ENCODE data around the gene PGBD5.

The PGBD5 gene

DNA sequence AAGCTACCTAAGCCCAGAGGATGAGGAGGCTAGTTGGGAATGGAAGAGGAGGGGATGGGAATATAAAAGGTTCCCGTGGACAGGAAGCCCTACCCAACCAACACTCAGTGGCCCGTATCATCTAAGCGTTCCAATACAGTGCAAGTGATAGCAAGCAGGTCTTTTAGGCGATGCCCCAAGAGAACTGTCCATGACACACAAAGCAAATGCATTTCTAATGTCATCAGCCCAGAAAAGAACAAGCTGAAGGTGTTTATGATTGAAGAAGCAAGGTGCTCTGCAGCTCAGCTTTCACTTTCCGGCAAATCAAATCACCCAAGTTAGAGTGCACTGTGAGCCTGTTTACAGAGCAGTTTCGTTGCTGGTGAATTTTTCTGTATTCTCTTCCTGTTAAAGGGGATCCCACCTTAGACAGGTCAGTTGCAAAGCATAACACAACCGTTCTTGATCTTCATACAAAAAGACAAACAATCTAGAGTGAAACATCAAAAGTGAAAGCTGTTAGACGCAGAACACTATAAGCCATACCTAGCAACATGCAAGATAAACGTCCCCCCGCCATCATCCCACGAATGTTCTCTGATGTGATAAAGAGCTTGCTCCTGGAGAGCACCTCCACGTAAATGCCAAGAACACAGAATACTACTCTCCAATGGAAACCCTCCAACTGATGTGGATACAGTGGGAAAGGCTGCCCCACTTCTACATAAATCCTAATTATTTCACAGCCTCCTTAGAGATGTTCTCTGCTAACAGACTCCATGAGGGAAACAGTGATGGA, 54.0 kb downstream of the PGBD5 start:
- DNase-seq, result no peak

DNA sequence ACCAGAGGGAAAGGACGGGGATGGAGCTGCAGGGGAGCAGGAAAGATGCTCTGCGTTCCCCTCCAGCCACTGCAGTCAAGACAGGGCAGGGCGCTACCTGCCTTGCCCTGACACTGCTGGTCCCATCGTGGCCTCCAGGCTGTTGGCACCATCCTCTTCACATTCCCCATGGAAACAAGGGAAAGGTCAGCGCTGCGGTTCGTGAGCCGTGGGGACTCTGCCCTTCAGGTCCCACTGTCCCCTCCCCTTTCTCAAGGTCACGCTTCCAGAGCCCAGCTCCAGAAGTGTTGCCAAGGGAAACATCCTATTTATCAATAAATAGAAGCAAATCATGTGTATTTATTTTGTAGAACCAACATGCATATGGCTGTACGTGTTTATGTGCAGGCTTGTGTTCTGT, 56.0 kb downstream of the PGBD5 start:
- DNase-seq, result no peak

DNA sequence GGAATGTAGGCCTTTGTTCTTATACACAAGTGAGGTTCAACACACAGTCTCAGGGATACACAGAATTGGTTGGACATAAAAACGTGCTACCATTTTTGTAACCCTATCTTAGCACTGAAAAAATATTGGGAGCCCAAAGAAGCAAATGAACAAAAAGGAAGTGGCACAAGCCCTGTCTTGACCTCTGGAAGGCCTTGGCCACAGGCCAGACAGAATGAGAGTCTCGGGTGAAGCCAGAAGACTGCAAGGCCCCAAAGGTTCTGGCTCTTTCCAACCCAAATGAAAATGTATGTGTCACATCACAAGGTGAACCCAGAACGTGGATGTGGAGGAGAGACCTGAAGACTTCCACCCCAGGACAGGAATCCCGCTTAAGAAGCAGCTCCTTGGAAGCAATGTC, 57.3 kb downstream of the PGBD5 start:
- no peak for DNase-seq

DNA sequence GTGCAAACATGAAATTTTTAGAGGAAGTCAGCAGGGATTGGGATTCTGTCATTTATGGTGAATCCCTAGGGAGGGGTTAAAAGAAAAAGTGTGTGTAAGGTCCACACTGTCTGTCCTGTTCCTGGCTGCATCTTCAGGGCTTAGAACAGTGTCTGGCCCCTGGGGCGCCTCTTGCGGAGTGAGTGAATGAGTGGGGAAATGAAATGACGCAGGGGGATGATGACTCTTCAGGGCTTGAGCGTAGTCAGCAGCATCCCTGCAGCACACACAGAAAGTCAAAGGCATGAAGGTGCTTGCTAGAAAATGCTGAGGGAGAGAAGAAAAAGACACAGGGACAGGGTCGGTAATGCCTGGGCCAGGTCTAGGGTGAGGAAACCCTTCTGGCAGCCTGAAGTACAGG, 57.8 kb downstream of the PGBD5 start:
- DNase-seq, result no peak

DNA sequence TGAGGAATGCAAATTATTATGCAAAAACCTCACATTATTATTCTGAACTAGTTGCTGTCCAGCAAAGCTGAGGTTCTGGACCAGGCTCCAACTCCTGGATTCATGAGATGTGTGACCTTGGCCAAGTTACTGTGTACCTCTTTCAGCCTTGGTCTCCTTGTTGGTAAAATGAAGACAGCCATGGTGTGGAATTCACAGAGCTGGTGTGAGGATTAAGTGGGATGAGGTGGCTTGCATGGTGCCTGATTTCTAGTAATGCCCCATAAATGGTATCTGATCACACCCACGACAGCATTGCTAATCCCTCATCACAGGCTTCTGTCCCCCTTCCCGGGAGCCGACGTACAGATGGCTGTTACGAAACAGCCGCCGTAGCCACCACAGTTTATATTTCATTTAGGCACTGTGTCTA, 59.6 kb downstream of the PGBD5 start:
- no peak for DNase-seq

- DNase-seq, result no peak
These were observed 60.3 kb downstream of the PGBD5 start for GRCh38 chr1:230365723-230366307.

DNA sequence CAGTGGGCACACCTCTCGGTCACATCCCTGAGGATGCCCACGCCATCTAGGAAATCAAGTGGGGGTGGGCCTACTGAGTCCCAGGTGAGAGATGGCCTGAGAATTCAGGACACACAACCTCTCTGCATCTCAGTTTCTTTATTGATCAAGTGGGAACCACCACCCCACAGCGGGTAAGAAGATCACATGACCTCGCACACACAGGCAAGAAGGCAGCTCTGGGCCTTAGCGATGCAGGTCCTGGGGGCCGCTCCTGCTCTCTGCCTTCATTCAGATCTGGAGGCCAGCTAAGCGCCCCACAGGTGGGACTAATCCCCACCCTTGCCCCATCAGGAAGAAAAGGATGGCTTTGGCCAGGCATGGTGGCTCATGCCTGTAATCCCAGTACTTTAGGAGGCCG, 63.2 kb downstream of the PGBD5 start:
- DNase-seq, result no peak

- no peak for DNase-seq
These were observed 64.2 kb downstream of the PGBD5 start for GRCh38 chr1:230361941-230362340.

- DNase-seq, result no peak
These were observed 66.0 kb downstream of the PGBD5 start for GRCh38 chr1:230359992-230360668.

DNA sequence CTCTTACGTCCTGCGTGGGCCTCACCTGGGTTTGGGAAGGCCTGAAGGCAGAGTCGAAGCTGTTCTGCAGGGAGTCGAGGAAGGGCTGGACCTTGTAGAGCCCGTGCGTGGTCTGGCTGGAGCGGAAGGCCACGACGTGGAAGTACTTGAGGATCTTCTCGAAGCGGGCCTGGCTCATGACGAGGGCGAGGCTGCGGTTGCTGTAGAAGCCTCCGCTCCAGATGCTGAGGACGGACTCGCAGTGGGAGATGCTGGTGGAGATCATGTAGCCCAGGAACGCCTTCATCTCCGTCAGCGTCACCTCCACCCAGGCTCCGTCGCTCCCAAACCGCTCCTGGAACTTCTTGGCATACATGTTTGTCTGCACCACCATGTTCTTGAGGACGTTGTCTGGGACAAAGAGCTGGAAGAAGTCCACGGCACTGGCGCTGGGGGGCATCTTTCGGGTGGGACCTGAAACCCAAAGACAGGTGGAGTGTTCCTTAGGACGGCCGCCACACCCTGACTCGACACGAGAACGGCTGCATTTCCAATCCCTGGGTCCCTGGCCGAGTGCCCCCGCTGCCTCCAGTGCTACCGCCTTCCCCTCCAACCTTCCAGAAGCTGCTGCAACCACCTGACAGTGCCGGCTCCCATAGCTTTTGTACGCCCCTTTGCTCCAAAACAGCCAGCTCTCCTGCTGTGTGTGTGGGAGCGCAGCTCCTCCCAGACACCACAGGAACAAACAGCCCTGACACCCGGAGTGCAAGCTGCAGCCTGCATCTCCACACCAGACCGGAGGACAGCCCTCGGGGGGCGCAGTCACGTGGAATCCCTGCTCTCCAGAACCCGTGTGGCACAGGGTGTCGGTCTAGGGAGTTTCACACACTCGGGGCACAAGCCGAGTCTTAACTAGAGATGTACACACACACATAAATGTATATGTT, 69.0 kb downstream of the PGBD5 start:
- no peak for DNase-seq

- DNase-seq, result no peak
These were observed 69.9 kb downstream of the PGBD5 start for GRCh38 chr1:230356190-230356589.

- DNase-seq, result peak in 1 of 2 experiments; percentile 36
These were observed 70.5 kb downstream of the PGBD5 start for GRCh38 chr1:230355594-230355993.

DNA sequence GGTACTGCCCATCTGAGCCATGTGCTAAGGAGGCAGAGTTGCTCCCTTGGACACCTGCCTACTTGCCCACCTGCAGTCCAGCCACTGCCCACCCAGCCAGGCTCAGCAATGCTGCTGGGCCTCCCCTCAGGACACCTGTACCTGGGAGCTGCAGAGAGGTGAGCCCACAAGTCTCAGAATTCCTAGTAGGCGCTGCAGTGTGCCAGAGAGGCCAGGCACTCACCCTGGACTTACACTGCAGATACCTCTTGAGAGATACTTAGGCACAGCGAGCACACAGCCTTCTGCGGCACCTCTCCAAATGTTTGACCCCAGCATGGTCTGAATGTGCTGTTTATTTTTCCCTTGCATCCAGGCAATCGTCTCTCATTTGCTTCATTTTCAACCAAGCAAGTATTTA, 71.0 kb downstream of the PGBD5 start:
- DNase-seq, result no peak

GRCh38 chr1:230354005-230354404, 72.1 kb downstream of the PGBD5 start:
- no peak for DNase-seq

- no peak for DNase-seq
These were observed 73.6 kb downstream of the PGBD5 start for GRCh38 chr1:230352537-230352936.

- DNase-seq, result no peak
These were observed 74.1 kb downstream of the PGBD5 start for GRCh38 chr1:230351983-230352382.

DNA sequence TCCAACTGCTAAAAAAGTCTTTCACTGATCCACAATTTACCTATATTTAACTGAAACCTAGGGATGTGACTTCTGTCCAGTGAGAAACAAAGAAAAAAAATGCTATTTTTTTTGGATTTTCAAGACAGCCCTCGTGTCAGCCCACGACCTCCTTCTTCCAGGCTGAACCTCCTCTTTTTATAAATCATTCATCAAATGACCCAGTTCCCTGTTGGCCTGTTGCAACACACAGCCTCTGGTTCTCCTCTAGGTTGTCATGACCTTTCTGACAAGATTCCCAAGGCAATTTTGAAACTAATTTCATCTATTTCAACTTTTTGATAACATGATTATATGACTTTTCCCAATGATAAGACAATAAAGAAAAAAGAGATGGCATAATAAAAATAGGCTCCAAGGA, 74.6 kb downstream of the PGBD5 start:
- DNase-seq, result no peak

DNA sequence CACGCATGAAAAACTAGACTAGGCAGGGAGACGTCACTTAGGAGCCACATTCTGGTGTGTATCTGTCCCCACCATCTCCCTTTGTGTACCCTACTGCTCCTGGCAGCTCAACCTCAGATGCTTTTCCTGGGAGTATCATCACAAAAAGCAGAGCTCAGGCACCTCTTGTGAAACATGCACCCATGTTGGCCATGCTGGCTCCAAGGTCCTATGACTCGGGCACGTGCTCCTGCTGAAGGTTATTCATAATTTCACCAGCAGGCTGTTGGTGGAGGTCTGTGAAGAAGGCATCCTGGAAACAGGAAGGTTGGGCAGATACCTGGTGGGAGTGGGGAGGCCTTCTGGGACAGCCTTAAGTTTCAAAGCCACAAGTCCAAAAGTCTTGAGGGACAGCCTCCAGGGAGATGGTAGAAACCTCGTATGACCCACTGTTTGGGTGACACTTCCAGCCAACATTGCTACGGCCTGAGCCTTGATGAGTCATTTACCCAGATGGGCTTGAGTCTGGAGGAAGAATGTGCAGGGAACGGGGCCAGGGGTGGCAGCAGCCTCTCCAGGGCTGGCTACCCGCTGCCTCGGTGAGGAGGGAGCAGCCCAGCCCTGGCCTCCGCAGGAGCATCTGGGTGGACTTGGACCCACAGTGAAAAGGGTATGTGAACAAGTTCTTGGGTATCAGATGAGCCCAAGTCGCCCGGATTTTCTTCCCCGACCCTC, 75.8 kb downstream of the PGBD5 start:
- DNase-seq, result no peak

DNA sequence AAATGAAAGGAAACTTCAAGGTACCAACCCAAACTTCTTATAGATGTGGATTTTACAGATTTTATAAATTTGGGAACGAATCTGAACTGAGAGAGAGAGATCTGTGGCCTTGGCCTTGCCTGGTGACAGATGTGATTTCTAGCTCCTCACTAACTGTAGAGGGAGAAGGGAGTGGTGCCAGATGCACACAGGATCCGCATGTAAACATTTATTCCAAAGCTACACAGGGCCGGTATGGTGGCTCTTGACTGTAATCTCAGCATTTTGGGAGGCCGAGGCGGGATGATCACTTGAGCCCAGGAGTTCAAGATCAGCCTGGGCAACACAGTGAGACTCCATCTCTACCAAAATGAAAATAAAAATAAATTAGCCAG, 77.1 kb downstream of the PGBD5 start:
- DNase-seq, result no peak

- no peak for DNase-seq
These were observed 77.6 kb downstream of the PGBD5 start for GRCh38 chr1:230348386-230349019.

GRCh38 chr1:230347896-230348295, 78.2 kb downstream of the PGBD5 start:
- no peak for DNase-seq
